IMR-90 (cell line): ENCODE measurements around the gene CXorf65.

Source experiments
- CEBPB ChIP-seq: IDR thresholded peaks from 2 replicates; pipeline ENCODE4 v1.6.1; 2012; ENCODE audit warnings: low read depth, low read length, improper control_type of control experiment
- CTCF ChIP-seq: conservative IDR thresholded peaks from 2 replicates; pipeline ENCODE4 v1.5.1; 2012; ENCODE audit warnings: mild to moderate bottlenecking, low read depth, low read length, improper control_type of control experiment
- FOS ChIP-seq: fragments of 150-350 bp; IDR thresholded peaks from 2 replicates; pipeline ENCODE4 v1.6.1; 2016; ENCODE audit warnings: low read depth, low read length
- MAZ ChIP-seq: IDR thresholded peaks from 2 replicates; pipeline ENCODE4 v1.6.1; 2012; ENCODE audit warnings: low read depth, mild to moderate bottlenecking, low read length, improper control_type of control experiment, moderate library complexity, borderline replicate concordance
- POLR2A ChIP-seq: IDR thresholded peaks from 2 replicates; pipeline ENCODE4 v1.6.1; 2012; ENCODE audit warnings: mild to moderate bottlenecking, low read depth, low read length
- RCOR1 ChIP-seq: IDR thresholded peaks from 2 replicates; pipeline ENCODE4 v1.6.1; 2012; ENCODE audit warnings: mild to moderate bottlenecking, low read length, improper control_type of control experiment; ENCODE audit not compliant: insufficient replicate concordance
- RFX5 ChIP-seq: IDR thresholded peaks from 2 replicates; pipeline ENCODE4 v1.8.0; 2012; ENCODE audit warnings: low read depth, mild to moderate bottlenecking, low read length, moderate library complexity
- SMC3 ChIP-seq: fragments of 150-350 bp; IDR thresholded peaks from 2 replicates; pipeline ENCODE4 v1.6.1; 2016; ENCODE audit warnings: low read depth, mild to moderate bottlenecking, antibody characterized with exemption, low read length, moderate library complexity
- USF2 ChIP-seq: fragments of 150-350 bp; IDR thresholded peaks from 2 replicates; pipeline ENCODE4 v1.6.1; 2017; ENCODE audit warnings: mild to moderate bottlenecking, antibody characterized with exemption, low read length, low read depth

GRCh38 chrX:71100581-71101505 is 5.7 kb downstream of the CXorf65 start:
- TF ChIP-seq MAZ (no peak), RFX5 (no peak), POLR2A (no peak), CTCF (no peak), USF2 (no peak), SMC3 (no peak), FOS (no peak), CEBPB (no peak), RCOR1 (no peak)
